Astrocyte of the cerebellum (primary cell): Measurements from ENCODE around the gene OR5K4.

Experiments
- DNase-seq: peaks from one replicate; pipeline ENCODE4 v3.0.0-alpha.2; 2011; ENCODE audit warnings: low read depth
- H3K4me3 ChIP-seq: 2 replicates; pipeline ENCODE4 v1.5.1; 2011; ENCODE audit warnings: mild to moderate bottlenecking, low read depth, low read length, moderate library complexity
- CTCF ChIP-seq: IDR thresholded peaks from 2 replicates; pipeline ENCODE4 v1.5.1; 2012; ENCODE audit warnings: low read length, low read depth, moderate library complexity, mild to moderate bottlenecking; ENCODE audit errors: missing control alignments
- in situ Hi-C: cut with HindIII; loops from 2 replicates; pipeline ENCODE4 v1.10.0; 2017; ENCODE audit warnings: low sequenced_read_pairs

Gene OR5K4

DNA sequence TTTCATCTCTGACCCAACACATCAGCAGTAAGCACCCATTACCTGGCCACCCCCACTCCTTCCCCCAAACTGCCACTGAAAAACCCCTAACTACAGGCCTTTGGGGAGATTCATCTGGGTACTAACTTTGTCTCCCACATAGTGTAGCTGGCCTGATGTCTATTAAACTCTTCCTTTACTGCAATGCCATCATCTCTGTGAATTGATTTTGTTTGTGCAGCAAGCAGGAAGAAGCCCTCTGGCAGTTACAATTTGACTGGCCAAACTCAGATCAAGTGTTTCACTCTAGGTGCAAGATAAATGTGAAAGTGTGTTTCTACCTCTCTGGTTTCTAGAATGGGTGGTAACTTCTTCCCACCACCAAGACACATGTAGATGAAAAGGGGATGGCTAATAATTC is 26.7 kb upstream of the OR5K4 start:
- in situ Hi-C loops: no loop called here
- no peak for DNase-seq
- H3K4me3 ChIP-seq: no peak overlapping the region
- TF ChIP-seq CTCF: no peak

DNA sequence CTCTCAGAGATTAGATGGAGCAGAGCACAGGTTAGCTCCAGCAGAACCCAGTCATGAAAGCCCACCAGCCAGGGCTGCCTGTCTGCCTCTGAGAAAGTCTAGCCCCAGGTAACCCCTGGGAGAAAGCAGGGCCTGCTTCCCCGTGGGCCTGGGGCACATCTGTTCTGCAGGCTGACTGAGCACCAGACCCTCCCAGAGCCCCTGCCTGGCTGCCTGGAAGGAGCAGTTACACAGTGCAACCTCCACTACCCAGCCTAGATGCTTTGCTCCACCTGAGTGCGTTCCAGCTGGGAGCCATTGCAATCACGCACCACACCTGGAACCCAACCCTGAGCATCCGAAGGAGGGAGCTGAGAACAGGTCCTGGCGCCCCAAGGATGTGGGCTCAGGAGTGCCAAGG is 24.7 kb upstream of the OR5K4 start:
- TF ChIP-seq CTCF: no peak
- no peak overlapping the region for H3K4me3 ChIP-seq
- in situ Hi-C loops: no loop called here
- DNase-seq: no peak

- peak; percentile 24 for DNase-seq
- H3K4me3 ChIP-seq: no peak overlapping the region
- TF ChIP-seq CTCF: peak; percentile 83
- in situ Hi-C loops: no loop called here
These were observed 24.1 kb upstream of the OR5K4 start for GRCh38 chr3:98329392-98330124.

DNA sequence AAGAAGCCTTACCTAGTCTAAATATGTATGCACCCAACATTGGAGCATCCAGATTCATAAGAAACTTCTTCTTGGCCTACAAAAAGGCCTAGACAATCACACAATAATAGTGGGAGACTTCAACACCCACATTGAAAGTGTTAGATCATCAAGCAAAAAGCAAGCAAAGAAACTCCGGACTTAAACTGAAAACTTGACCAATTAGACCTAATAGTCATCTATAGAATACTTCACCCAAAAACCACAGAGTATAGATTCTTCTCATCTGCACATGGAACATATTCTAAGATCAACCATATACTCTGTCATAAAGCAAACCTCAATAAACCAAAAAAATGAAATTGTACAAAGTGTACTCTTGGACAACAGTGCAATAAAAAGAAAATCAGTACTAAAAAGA is 22.3 kb upstream of the OR5K4 start:
- in situ Hi-C loops: no loop called here
- H3K4me3 ChIP-seq: no peak overlapping the region
- DNase-seq: no peak
- no peak for TF ChIP-seq CTCF

GRCh38 chr3:98333989-98334606 is 19.6 kb upstream of the OR5K4 start:
- in situ Hi-C loops: no loop called here
- H3K4me3 ChIP-seq: no peak overlapping the region
- no peak for DNase-seq
- peak; percentile 19 for TF ChIP-seq CTCF

DNA sequence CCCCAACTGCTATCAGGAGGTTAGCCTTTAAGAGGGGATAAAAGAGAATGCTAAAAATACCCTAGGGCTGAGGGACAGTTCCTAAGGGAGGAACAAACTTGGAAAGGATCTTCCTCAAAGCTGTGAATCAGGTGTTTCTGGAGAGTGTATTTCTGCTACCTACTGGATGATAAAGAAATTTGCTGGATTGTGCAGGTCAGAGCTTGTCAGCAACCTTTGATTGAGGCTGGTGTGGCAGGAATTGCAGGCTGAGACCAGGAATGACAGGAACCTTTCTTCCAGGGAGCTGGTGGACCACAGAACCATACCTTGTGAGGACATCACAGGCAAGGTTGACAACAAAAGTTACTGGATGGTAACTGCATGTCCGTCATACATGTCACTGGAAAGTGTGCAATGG is 14.6 kb upstream of the OR5K4 start:
- H3K4me3 ChIP-seq: no peak overlapping the region
- in situ Hi-C loops: no loop called here
- no peak for DNase-seq
- TF ChIP-seq CTCF: no peak
